Endothelial cell of umbilical vein (primary cell): ENCODE data around the gene EPHX1.

ENCODE experiments used
- EZH2 ChIP-seq: IDR thresholded peaks from 2 replicates; pipeline ENCODE4 v1.6.1; 2012; ENCODE audit warnings: borderline replicate concordance, low read depth, mild to moderate bottlenecking, moderate library complexity, low read length, inconsistent platforms; ENCODE audit not compliant: severe bottlenecking
- POLR2AphosphoS5 ChIP-seq: IDR thresholded peaks from 2 replicates; pipeline ENCODE4 v1.6.1; 2012; ENCODE audit warnings: low read depth, mild to moderate bottlenecking, control low read depth, low read length, moderate library complexity; ENCODE audit not compliant: insufficient read depth
- TF ChIP-seq, protein P1 (sequence below), 2 donors: IDR thresholded peaks; 1 replicate in 1 of 2; 2 replicates in 1 of 2; pipeline ENCODE4 v1.5.1; 2011; ENCODE audit warnings: low read length in 2 of 2, mild to moderate bottlenecking in 2 of 2, moderate library complexity in 2 of 2, control low read depth in 1 of 2, inconsistent platforms in 1 of 2, low read depth in 1 of 2; ENCODE audit not compliant: insufficient read depth in 1 of 2; ENCODE audit errors: extremely low read depth in 1 of 2

DNA sequence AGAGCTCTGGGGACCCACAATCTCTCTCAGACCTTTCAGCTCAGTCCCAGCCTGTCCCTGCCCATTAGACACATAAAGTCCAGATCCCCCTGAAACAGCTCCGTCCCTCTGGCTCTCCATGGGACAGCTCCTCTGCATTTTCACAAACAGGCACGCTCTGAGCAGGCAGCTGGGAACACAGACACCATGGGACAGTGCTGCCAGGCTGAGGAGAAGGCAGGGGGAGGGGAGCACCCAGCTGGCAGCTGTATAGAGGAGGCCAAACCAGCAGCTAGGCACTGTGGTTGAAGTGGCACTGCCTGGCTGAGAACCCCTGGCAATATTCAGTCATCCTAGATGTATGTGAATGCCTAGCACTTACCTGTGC lies 70.3 kb downstream of the EPHX1 start:
- TF ChIP-seq EZH2 (no peak), POLR2AphosphoS5 (no peak)
- TF ChIP-seq, protein P1, sequence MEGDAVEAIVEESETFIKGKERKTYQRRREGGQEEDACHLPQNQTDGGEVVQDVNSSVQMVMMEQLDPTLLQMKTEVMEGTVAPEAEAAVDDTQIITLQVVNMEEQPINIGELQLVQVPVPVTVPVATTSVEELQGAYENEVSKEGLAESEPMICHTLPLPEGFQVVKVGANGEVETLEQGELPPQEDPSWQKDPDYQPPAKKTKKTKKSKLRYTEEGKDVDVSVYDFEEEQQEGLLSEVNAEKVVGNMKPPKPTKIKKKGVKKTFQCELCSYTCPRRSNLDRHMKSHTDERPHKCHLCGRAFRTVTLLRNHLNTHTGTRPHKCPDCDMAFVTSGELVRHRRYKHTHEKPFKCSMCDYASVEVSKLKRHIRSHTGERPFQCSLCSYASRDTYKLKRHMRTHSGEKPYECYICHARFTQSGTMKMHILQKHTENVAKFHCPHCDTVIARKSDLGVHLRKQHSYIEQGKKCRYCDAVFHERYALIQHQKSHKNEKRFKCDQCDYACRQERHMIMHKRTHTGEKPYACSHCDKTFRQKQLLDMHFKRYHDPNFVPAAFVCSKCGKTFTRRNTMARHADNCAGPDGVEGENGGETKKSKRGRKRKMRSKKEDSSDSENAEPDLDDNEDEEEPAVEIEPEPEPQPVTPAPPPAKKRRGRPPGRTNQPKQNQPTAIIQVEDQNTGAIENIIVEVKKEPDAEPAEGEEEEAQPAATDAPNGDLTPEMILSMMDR (IDR thresholded peaks at IDR 0.05; ENCODE audit: extremely low read depth in 1 of 2, insufficient read depth in 1 of 2, low read depth in 1 of 2, low read length in 2 of 2) = no peak
